Hepatocyte (in vitro differentiated cells): ENCODE data around the gene SDF4.

Experiments used
- EZH2 ChIP-seq: fragments of 200-600 bp; sonication (generic); IDR thresholded peaks from 2 replicates; pipeline ENCODE4 v1.6.1; 2016; ENCODE audit warnings: antibody characterized with exemption, mild to moderate bottlenecking, borderline replicate concordance
- EZH2phosphoT487 ChIP-seq: fragments of 200-600 bp; sonication (generic); IDR thresholded peaks from one replicate; pipeline ENCODE4 v1.6.1; 2018; ENCODE audit warnings: antibody characterized with exemption, mild to moderate bottlenecking, low read depth, moderate library complexity; ENCODE audit not compliant: unreplicated experiment, severe bottlenecking
- TF ChIP-seq, protein P1 (sequence below): fragments of 200-600 bp; sonication (generic); IDR thresholded peaks from 2 replicates; pipeline ENCODE4 v1.5.1; 2016; ENCODE audit warnings: antibody characterized with exemption, mild to moderate bottlenecking; ENCODE audit not compliant: poor library complexity

DNA sequence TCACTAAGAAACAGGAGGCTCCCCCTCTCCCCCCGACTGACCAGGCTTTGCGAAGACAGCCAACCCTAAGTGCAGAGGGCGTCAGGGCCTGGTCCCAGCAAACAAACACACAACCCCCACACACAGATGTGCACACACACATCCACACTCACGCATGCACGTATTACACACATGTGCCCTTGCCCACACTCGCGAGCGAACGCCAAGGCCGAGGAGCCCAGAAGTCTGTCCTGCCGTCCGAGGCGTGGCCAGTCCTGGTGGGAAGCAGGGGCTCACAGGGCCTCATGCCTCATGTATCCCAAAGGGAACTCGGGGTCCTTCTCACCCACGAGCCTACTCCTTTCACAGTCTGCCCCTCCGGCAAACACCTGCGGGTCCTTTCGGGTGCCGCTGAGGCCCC is 2.0 kb downstream of the SDF4 start:
- TF ChIP-seq, protein P1, sequence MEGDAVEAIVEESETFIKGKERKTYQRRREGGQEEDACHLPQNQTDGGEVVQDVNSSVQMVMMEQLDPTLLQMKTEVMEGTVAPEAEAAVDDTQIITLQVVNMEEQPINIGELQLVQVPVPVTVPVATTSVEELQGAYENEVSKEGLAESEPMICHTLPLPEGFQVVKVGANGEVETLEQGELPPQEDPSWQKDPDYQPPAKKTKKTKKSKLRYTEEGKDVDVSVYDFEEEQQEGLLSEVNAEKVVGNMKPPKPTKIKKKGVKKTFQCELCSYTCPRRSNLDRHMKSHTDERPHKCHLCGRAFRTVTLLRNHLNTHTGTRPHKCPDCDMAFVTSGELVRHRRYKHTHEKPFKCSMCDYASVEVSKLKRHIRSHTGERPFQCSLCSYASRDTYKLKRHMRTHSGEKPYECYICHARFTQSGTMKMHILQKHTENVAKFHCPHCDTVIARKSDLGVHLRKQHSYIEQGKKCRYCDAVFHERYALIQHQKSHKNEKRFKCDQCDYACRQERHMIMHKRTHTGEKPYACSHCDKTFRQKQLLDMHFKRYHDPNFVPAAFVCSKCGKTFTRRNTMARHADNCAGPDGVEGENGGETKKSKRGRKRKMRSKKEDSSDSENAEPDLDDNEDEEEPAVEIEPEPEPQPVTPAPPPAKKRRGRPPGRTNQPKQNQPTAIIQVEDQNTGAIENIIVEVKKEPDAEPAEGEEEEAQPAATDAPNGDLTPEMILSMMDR = no peak
- TF ChIP-seq EZH2phosphoT487 = no peak
- no peak for TF ChIP-seq EZH2
